ENCODE measurements around the gene TSPAN9.

Gene TSPAN9

GRCh38 chr12:3195337-3195736 lies 118.2 kb downstream of the TSPAN9 start:
- no peak for DNase-seq

- DNase-seq: no peak
Observed at GRCh38 chr12:3195859-3196483, 118.8 kb downstream of the TSPAN9 start.

- DNase-seq: no peak
Observed at GRCh38 chr12:3196488-3196887, 119.3 kb downstream of the TSPAN9 start.

- DNase-seq: no peak
Observed at GRCh38 chr12:3197131-3197818, 120.1 kb downstream of the TSPAN9 start.

- no peak for DNase-seq
Observed at GRCh38 chr12:3199551-3200031, 122.4 kb downstream of the TSPAN9 start.

- DNase-seq: no peak
Observed at GRCh38 chr12:3200032-3200617, 122.9 kb downstream of the TSPAN9 start.

- no peak for DNase-seq
Observed at GRCh38 chr12:3200814-3201233, 123.6 kb downstream of the TSPAN9 start.

- DNase-seq: no peak
Observed at GRCh38 chr12:3201339-3202051, 124.3 kb downstream of the TSPAN9 start.

- DNase-seq: no peak
Observed at GRCh38 chr12:3202096-3202495, 124.9 kb downstream of the TSPAN9 start.

- DNase-seq: peak; percentile 3 to 61
Observed at GRCh38 chr12:3202734-3203446, 125.7 kb downstream of the TSPAN9 start.

GRCh38 chr12:3203713-3204112 lies 126.5 kb downstream of the TSPAN9 start:
- no peak for DNase-seq

GRCh38 chr12:3204143-3204542 lies 127.0 kb downstream of the TSPAN9 start:
- no peak for DNase-seq

GRCh38 chr12:3204730-3205531 lies 127.8 kb downstream of the TSPAN9 start:
- DNase-seq: no peak

GRCh38 chr12:3205742-3206519 lies 128.8 kb downstream of the TSPAN9 start:
- no peak for DNase-seq

- no peak for DNase-seq
Observed at GRCh38 chr12:3206536-3207072, 129.4 kb downstream of the TSPAN9 start.

- no peak for DNase-seq
Observed at GRCh38 chr12:3207175-3207574, 130.0 kb downstream of the TSPAN9 start.

- DNase-seq: no peak
Observed at GRCh38 chr12:3207858-3208257, 130.7 kb downstream of the TSPAN9 start.

GRCh38 chr12:3213188-3213587 lies 136.0 kb downstream of the TSPAN9 start:
- DNase-seq: no peak

GRCh38 chr12:3213768-3214167 lies 136.6 kb downstream of the TSPAN9 start:
- DNase-seq: no peak

GRCh38 chr12:3214526-3215365 lies 137.6 kb downstream of the TSPAN9 start:
- no peak for DNase-seq
